Astrocyte of the spinal cord (primary cell): ENCODE measurements around the gene SUCLG1.

Experiments used
- DNase-seq: peaks from one replicate; pipeline ENCODE4 v3.0.0; 2011; ENCODE audit warnings: low read depth, low spot score
- H3K4me3 ChIP-seq: 2 replicates; pipeline ENCODE4 v1.5.1; 2011; ENCODE audit warnings: low read depth, mild to moderate bottlenecking, low read length, moderate library complexity
- CTCF ChIP-seq: IDR thresholded peaks from 2 replicates; pipeline ENCODE4 v1.5.1; 2012; ENCODE audit warnings: low read depth, mild to moderate bottlenecking, low read length, inconsistent platforms
- in situ Hi-C: cut with HindIII; loops from 2 replicates; pipeline ENCODE4 v1.10.0; 2017; ENCODE audit warnings: low sequenced_read_pairs

The SUCLG1 gene

GRCh38 chr2:84493514-84493913 is 34.4 kb upstream of the SUCLG1 start:
- in situ Hi-C loops = no loop called here
- peak; percentile 81 for DNase-seq
- H3K4me3 ChIP-seq = no peak overlapping the region
- TF ChIP-seq CTCF = no peak

- in situ Hi-C loops = no loop called here
- peak; percentile 22 for TF ChIP-seq CTCF
- no peak for DNase-seq
- no peak overlapping the region for H3K4me3 ChIP-seq
Measured at GRCh38 chr2:84492571-84492970, 33.5 kb upstream of the SUCLG1 start.

- no peak for TF ChIP-seq CTCF
- no peak for DNase-seq
- no peak overlapping the region for H3K4me3 ChIP-seq
- in situ Hi-C loops = no loop called here
Measured at GRCh38 chr2:84491741-84492140, 32.7 kb upstream of the SUCLG1 start.

- DNase-seq = no peak
- no peak overlapping the region for H3K4me3 ChIP-seq
- no peak for TF ChIP-seq CTCF
- in situ Hi-C loops = no loop called here
Measured at GRCh38 chr2:84491256-84491655, 32.2 kb upstream of the SUCLG1 start.

GRCh38 chr2:84487298-84487996 is 28.4 kb upstream of the SUCLG1 start:
- TF ChIP-seq CTCF = no peak
- in situ Hi-C loops = no loop called here
- H3K4me3 ChIP-seq = no peak overlapping the region
- peak; percentile 41 for DNase-seq

- DNase-seq = peak; percentile 43
- in situ Hi-C loops = no loop called here
- no peak overlapping the region for H3K4me3 ChIP-seq
- TF ChIP-seq CTCF = no peak
Measured at GRCh38 chr2:84486441-84487115, 27.5 kb upstream of the SUCLG1 start.
